Activated CD4-positive, alpha-beta T cell treated with anti-CD3 and anti-CD28 coated beads for 48 hours (primary cell): ENCODE data around the gene PTPRU.

Experiments
- DNase-seq: peaks from one replicate; pipeline ENCODE4 v3.0.0-alpha.2; 2020

The PTPRU gene

DNA sequence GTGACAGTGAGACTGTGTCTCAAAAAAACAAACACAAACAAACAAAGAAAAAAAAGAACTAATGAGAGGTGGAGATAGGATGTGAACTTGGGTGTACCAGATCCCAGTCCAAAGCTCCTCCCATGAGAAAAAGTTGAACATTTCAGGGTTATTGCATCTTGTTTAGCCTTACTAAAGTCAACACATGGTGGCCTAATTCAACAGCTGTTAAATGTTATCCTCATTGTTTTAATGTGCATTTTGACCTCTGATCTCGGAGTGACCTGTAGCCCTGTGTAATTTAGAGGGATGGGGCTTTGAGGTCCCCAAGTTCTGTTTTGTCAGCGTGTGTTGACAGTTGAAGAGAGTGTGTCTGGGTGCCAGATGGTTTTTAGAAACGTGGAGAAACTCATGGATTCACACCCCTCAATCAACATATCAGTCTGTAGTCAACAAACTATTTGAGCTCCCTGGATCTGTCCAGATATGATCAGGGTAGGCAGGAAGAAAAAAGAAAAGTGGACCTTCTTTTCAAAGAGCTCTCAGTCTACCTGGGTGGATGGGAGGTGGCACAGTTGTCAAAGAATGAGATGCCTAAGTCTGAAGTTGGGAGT is 34.7 kb downstream of the PTPRU start:
- no peak for DNase-seq

DNA sequence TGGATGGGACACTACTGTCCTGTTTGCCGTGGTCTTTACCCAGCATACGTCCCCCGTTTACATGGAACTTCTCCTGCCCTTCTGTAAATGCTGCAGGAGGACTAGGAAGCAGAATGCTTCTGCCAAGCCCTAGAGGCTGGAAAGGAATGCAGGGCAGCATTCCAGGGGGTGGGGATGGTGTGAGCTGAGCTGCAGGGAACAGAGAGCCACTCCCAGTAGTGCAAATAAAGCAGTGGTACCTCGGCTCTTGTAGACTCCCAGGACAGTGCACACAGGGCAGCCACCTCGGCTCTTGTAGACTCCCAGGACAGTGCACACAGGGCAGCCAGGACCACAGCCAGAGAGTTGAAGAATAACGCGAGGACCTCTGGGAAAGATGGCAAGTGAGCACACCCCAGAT is 35.4 kb downstream of the PTPRU start:
- DNase-seq: no peak

DNA sequence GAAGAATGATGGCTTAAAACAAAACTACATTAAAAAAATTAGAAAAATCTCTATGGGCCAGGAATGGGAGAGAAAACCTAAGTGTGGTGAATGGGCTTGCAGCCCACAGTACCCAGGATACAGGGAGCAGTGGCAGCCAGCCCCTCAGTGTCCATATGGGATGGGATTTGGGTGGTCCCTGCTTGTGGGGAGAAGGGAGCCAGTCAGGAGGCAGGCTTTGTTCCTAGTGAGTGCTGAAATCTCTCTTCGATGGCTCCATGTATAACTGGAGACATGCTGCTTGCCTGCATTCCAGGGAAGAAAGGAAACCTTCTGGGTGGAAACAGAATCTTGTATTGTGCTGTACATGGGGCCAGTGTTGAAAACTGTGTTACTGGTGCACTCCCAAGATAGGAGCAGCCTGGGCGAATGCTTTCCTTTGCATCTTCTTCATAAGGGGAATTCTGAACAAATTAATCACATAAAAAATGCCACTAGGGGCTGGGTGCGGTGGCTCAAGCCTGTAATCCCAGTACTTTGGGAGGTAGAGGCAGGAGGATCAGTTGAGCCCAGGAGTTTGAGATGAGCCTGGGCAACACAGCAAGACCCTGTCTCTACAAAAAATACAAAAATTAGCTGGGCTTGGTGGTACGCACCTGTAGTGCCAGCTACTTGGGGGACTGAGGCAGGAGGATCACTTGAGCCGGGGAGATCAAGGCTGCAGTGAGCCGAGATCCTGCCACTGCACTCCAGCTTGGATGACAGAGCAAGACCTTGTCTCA is 36.0 kb downstream of the PTPRU start:
- DNase-seq: no peak

DNA sequence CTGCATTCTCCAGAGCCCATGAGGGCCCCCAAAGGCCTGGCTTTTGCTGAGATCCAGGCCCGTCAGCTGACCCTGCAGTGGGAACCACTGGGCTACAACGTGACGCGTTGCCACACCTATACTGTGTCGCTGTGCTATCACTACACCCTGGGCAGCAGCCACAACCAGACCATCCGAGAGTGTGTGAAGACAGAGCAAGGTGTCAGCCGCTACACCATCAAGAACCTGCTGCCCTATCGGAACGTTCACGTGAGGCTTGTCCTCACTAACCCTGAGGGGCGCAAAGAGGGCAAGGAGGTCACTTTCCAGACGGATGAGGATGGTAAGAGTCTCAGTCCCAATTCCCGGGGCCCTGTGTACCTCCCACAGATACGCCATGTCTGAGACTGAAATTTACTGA is 39.1 kb downstream of the PTPRU start:
- no peak for DNase-seq

DNA sequence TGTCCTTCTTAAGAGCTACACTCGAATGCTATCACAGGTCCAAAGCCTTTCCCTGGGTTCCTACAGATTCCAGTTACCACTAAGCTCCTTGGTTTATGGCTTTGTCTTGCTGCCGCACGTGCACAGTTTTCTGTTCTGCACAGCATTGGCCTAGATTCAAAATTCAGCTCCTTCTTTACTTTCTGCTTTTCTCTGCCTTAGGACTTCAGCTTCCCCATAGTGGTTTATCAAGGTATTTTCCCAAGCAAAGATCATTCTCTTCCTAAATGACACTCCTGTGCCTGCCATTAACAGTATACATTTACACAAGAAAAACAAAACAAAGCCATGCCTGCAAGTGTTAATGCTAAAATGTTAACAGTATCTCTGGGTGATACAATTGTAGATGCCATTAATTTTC is 41.8 kb downstream of the PTPRU start:
- DNase-seq: no peak

DNA sequence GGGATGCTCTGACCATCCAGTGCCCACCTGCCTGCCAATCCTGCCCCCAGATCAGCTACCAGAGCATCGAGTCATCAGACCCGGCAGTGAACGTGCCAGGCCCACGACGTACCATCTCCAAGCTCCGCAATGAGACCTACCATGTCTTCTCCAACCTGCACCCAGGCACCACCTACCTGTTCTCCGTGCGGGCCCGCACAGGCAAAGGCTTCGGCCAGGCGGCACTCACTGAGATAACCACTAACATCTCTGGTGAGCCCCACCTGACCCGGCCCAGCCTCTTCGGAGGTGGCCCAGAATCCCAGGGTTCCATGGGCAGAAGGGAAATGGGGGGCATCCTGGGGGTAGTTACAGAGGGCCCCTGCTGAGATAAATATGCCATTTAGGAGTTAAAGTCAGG is 43.1 kb downstream of the PTPRU start:
- no peak for DNase-seq

DNA sequence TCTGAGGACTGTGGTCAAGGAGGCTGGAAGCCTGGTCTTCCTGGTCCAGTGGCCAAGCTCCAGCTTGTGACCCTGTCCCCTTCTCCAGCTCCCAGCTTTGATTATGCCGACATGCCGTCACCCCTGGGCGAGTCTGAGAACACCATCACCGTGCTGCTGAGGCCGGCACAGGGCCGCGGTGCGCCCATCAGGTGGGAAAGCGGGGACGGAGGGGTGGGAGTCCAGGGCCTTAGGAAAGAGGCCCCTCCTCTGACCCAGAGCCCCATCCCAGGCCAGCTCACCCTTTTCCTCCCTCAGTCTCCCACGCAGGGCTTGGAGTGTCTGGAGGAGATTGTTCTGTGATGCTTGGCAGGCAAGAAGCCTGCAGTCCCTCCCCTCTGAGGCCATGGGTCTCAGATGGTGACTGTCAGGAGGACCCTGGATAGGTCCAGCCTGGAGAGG is 43.6 kb downstream of the PTPRU start:
- no peak for DNase-seq

DNA sequence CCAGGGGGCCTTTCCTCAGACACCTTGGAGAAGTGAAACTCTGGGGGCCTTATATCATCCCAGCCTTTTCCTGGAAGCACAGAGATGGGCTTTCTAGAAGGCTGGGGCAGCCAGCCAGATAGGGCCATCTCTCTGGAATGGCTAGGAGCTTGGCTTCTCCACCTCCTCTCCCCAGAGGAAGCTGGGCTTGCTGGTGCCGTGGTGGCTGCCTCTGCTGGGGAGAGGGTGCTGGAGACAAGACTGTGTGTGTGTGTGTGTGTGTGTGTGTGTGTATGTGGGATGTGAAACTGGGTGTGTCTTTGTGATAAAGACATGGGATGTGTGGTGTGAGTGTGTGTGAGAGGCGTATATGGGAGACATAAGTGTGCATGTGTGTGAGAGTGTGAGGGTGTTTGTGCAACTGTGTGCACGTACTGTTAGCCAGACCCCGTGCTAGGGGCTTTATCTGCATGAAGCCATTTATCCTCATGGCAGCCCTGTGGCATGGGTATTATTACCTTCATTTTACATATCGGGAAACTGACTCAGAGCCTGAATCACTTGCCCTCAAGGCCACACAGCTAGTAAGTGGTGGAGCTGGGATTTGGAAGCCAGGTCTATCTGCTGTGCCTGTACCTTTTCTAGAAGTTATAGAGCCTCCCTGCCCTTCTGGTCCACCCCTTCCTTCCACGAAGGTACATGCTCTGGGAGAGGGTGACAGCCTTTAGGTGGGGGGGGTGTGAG is 44.2 kb downstream of the PTPRU start:
- no peak for DNase-seq

DNA sequence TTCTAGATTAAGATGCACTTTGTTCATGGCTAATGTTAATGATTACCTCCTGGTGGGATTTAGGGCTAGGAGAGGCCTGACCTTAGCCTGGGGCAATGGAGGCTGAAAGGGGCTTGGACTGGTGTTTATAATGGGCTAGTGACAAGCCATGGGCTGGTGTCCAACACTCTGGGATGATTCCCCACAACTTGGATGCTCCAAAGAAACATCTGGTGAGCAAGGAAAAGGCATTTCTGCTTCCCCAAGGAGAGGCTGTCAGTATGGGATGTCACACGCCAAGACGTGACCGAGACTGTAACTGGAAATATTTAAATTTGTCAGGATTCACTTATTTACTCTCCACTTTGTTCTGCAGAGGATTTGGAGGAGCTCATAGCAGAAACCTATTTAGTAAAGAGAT is 45.2 kb downstream of the PTPRU start:
- DNase-seq: no peak

DNA sequence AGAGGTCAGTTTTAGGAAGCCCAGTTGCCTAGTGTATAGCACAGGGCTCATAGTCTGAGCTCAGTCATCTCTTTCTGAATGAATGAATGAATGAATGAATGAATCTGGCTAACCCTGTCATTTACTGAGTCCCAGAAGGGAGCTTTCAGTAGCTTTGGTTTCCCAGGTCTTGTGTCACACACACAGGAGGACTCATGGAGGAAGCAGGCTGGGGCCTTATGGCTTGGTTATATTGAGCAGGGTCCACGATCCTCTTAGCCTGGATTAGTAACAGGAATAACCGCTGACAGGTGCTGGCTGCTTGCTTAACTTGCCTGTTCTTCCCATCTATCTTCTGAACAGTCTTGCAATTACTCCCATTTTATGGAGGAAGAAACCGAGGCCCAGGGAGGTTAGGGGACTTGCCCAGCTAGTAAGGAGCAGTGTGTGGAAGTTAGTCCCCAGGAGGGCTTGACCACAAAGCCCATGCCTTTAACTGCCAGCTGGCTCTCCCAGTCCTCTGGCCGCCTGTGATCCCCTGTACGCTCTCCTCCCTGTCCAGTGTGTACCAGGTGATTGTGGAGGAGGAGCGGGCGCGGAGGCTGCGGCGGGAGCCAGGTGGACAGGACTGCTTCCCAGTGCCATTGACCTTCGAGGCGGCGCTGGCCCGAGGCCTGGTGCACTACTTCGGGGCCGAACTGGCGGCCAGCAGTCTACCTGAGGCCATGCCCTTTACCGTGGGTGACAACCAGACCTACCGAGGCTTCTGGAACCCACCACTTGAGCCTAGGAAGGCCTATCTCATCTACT is 46.0 kb downstream of the PTPRU start:
- DNase-seq: no peak

DNA sequence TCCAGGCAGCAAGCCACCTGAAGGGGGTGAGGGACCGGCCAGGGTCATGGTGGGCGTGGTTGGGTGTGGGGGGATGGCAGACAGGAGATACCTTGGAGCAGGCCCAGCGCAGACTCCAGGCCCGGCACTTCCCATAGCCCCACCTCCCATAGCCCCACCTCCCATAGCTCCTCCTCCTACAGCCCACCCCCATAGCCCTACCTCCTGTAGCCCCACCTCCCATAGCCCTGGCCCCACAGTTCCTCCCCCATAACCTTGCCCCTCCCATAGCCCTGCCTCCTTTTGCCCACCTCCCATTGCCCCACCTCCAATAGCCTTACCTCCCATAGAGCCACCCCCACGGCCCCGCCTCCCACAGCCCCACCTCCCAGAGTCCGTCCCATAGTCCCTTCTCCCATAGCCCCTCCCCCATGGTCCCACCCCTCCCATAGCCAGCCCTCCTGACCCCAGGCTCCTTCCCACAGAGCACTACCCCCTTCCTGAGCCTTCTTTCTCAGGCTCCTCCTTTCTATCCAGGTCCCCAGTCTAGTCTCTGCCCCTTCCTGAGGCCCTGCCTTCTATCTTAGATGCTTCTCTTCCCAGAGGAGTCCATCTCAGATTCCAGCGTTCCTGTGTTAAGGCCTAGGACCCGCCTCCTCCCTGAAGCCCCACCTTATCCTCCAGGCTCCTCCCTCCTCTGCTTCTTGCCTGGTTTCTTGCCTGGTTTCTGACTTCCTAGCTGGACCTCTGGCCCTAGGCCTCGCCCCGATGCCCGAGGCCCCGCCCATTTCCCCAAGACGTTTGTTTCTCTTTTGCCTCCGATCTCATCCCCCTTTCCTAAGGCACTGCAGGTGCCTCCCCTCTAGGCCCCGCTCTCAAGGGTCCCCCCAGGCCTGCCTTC is 46.8 kb downstream of the PTPRU start:
- peak; percentile 50 for DNase-seq

DNA sequence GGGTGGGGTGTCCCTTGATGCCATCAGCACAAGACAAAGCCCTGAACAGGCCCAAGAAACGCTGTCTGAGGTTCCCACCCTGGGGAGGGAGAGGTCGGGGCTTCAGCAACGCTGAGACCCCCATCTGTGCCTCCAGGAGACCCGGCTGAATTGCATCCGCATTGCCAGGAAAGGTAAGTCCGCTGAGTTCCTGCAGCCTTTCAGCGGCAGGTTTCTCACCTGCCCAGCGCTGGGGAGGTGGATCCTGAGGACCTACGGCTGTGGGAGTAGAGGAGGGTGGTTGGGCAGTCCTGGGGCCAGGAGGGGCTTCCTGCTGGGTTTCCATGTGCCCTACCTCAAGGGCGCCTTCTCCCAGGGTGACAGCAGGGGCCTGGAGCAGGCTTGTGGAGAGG is 47.5 kb downstream of the PTPRU start:
- DNase-seq: no peak

DNA sequence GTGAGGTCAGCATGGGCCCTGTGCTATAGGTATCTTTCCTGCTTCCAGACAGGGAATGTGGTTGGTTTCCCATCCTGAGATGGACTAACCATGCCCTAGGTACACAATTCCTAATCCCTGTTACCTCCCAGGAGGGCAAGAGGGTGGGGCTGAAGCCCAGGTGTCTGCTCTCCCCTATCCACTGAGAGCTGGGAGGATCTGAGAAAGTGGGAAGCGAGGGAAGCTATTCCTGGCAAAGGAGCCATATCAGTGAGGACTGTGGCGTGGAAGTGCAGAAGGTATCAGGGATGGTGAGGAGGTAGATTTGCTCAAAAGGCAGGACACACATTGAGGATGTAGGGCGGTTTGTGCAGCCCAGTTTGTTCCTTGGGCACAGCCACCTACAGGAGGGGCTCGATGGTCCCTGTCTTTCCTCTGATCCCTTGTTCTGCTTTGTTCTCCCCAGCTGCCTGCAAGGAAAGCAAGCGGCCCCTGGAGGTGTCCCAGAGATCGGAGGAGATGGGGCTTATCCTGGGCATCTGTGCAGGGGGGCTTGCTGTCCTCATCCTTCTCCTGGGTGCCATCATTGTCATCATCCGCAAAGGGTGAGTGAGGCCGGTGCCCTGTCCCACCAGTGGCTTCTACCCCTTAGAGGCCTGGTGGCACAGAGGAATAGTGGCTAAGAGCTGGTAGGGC is 48.1 kb downstream of the PTPRU start:
- no peak for DNase-seq

DNA sequence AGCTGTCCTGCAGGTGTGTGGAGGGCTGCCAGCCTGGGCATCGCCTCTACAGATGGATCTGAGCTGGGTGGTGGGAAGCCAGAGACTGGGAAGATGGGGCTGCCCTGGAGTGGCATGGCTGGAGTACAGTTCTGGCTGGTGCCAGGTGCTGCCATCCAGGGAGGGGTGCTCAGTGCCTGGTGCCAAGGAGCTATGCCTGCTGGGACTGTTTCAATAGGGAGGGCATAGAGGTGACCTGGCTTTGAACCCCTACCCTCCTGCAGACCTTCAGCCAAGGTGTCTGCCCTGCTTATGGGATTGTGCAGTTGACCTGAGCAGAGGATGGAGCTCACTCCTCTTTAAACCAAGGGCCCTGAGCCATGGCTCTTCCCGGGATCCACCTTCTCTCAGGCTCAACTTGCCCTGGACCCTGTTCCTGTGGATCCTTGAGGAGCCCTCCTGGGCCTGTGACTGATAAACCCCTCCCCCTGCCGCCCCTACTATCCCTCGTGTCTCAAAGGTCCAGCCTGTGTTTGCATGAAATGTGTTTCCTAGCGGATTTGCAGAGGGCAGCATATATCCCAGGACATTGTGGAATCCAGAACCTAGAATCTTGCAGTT is 48.7 kb downstream of the PTPRU start:
- DNase-seq: no peak

DNA sequence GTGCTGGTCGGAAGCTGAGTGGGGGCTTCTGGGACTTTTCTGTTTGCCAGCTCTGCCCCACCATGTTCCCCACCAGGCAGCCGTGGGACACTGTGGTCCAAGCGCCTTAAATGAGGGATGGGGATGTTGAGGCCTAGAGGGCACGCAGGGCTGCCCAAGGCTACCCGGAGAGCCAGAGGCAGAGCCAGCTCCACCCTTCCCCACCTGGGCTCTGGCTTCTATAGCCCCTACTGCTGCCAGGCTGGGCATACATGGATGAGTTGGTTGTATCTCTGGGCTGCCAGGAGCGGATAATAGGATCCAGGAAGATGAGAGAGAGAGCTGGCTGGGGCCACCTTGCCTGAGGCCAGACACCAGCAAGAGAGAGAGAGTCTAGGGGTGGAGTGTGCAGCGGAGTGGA is 49.4 kb downstream of the PTPRU start:
- DNase-seq: no peak

DNA sequence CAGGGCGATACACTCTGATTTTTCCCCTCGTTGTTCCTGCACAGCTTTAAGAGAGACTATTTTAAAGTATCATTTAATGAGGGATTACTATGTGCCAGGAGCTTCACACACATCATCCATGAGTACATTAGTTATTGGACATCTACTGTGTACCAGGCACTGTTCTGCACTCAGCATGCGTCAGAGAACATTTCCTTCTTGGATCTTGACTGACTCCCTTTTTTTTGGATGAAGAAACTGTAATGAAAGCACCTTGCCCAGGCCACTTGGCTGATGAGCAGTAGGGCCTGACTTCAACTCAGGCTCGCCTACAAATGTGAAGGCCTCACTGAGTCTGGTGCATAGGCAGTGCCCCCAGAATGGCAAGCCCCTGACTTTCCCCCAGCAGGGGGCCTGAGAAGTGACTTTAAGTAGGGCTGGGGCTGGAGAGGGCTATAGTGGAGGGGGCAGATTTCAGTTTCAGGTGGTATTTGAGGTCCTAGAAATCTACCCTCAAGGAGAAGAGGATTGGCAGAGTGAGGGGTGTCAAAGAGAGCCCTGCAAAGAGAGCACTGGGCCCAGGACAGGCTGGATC is 50.0 kb downstream of the PTPRU start:
- no peak for DNase-seq

DNA sequence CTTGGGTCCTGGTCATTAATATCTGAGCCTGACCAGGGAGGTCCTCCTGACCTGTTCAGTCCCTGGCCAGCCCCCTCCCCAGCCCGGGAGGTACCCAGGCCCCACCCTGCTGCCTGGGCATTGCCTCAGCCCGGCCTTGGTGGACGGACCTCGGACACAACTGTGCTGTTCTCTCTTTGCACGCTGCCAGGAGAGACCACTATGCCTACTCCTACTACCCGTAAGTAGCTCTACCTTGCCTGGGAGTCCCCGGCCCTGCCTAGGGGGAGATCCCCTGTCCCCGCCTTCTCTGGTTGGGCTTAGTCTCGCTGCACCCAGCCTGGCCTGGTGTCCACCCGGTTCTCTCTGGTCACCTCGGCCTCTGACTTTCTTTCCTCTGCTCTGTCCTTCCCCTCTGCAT is 53.2 kb downstream of the PTPRU start:
- no peak for DNase-seq

DNA sequence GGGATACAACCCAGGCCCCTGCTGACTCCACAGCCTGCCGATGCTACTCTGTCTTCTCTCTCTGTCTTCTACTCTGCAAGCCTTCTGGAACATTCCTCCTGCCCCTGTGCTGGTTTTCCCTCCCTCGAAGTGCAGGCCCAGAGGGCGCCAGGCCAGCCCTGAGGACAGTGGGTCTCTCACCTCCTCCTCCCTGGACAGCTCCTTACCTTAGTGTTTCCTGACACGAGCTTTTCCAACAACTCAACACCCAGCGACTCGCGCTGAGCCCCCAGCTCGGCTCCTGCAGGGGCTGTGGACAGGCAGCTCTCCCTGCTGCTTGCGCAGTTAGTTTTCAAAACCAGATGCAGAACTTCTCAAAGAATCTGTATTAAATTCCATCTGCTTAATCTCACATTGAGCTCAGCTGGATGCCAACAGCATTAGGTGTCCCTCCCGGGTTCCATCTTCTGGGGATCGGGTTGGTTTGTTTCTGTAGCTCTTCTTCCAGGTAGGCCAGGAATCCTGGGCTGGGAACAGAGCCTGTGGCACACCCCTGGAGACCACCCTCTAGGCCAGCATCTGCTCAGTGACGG is 54.2 kb downstream of the PTPRU start:
- no peak for DNase-seq

DNA sequence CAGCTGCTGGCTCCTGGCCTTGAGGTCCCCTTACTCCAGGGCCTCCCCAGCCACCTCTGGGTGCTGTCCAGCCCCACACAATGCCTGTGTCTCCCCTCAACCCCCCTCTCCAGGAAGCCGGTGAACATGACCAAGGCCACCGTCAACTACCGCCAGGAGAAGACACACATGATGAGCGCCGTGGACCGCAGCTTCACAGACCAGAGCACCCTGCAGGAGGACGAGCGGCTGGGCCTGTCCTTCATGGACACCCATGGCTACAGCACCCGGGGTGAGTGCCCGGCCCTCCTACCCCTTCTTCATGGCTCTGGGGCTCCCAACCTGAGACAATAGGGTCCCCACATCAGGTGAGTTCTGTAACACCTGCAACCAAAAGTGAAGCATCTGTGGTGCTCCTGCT is 55.4 kb downstream of the PTPRU start:
- DNase-seq: no peak

DNA sequence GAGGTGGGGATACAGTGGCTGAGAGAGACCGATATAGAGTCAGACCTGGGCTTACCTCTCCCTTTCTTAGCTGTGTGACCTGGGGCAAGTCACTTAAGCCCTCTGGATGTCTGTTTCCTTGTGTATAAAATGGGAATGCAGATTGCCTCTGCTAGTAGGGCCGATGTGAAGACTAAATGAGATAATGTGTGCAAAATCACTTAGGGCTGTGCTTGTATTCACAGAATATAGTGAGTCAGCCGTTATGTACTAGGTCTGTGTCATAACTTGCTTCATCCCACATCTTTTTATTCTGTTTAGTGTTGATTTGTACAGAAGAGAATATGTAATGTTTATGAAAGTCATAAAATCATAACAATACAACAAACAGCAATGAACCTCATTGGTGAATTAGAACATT is 56.0 kb downstream of the PTPRU start:
- DNase-seq: no peak

DNA sequence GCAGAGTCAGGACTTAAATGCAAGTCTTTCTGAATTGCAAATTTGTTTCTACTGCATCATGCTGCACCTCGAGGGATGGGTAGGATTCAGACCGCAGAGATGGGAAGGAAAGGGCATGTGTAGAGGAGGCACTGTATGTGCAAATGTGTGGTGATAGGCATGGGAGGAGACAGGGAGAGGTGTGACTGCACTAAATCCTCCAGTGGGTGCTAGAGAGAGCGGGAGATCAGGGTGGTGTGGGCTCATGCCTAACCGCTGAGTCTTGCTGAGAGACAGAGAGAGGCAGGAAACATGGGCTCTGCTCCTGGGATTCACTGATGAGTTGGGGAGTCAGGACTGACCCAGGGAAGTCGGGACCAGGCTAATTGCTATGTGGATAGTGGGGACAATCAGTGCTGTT is 61.1 kb downstream of the PTPRU start:
- no peak for DNase-seq
